Loucy (cell line): ENCODE data around the gene UBAP2.

Experiments used
- H2AFZ ChIP-seq: fragments of 200-600 bp; sonication (generic); 2 replicates; pipeline ENCODE4 v1.6.0; 2016; ENCODE audit warnings: antibody characterized with exemption, mild to moderate bottlenecking, low read length, moderate library complexity
- H3F3A ChIP-seq: fragments of 200-600 bp; 2 replicates; pipeline ENCODE4 v1.6.0; 2016; ENCODE audit warnings: antibody characterized with exemption, low read depth, mild to moderate bottlenecking
- H3K27me3 ChIP-seq: fragments of 200-600 bp; sonication (generic); 2 replicates; pipeline ENCODE4 v1.6.1; 2014; ENCODE audit warnings: low read length, mild to moderate bottlenecking; ENCODE audit not compliant: insufficient read depth, poor library complexity, severe bottlenecking
- H3K36me3 ChIP-seq: fragments of 200-600 bp; sonication (generic); 2 replicates; pipeline ENCODE4 v1.6.1; 2016; ENCODE audit warnings: low read length; ENCODE audit not compliant: insufficient read depth
- H3K4me1 ChIP-seq: fragments of 200-600 bp; sonication (generic); 2 replicates; pipeline ENCODE4 v1.5.1; 2014; ENCODE audit warnings: low read length, mild to moderate bottlenecking; ENCODE audit not compliant: insufficient read depth, poor library complexity, severe bottlenecking
- H3K4me2 ChIP-seq: fragments of 200-600 bp; sonication (generic); 2 replicates; pipeline ENCODE4 v1.6.0; 2014; ENCODE audit warnings: antibody characterized with exemption, low read length, low read depth, mild to moderate bottlenecking; ENCODE audit not compliant: poor library complexity, severe bottlenecking
- H3K4me3 ChIP-seq: fragments of 200-600 bp; sonication (generic); 2 replicates; pipeline ENCODE4 v1.5.1; 2014; ENCODE audit warnings: low read length, mild to moderate bottlenecking, mixed read lengths; ENCODE audit not compliant: poor library complexity, severe bottlenecking
- H3K79me2 ChIP-seq: fragments of 200-600 bp; sonication (generic); 2 replicates; pipeline ENCODE4 v1.6.1; 2014; ENCODE audit warnings: low read length; ENCODE audit not compliant: insufficient read depth
- H3K9ac ChIP-seq: fragments of 200-600 bp; sonication (generic); 2 replicates; pipeline ENCODE4 v1.6.0; 2014; ENCODE audit warnings: mild to moderate bottlenecking, low read depth, low read length, moderate library complexity; ENCODE audit not compliant: poor library complexity, severe bottlenecking
- H3K9me2 ChIP-seq: fragments of 200-600 bp; sonication (generic); replicated peaks from 2 replicates; pipeline ENCODE4 v1.6.1; 2016; ENCODE audit warnings: low read depth, low read length, mixed read lengths
- H3K9me3 ChIP-seq: fragments of 200-600 bp; sonication (generic); 2 replicates; pipeline ENCODE4 v1.6.1; 2014; ENCODE audit warnings: mild to moderate bottlenecking, antibody characterized with exemption, low read length, low read depth; ENCODE audit not compliant: insufficient read depth
- H4K20me1 ChIP-seq: fragments of 200-600 bp; sonication (generic); 2 replicates; pipeline ENCODE4 v1.6.0; 2014; ENCODE audit warnings: antibody characterized with exemption, low read length, mild to moderate bottlenecking; ENCODE audit not compliant: insufficient read depth, poor library complexity, severe bottlenecking
- EZH2phosphoT487 ChIP-seq: fragments of 200-600 bp; IDR thresholded peaks from 2 replicates; pipeline ENCODE4 v1.6.1; 2018; ENCODE audit warnings: antibody characterized with exemption, mild to moderate bottlenecking, moderate library complexity, borderline replicate concordance
- TF ChIP-seq, protein P1 (sequence below): fragments of 200-600 bp; sonication (generic); conservative IDR thresholded peaks from 2 replicates; pipeline ENCODE4 v1.5.1; 2014; ENCODE audit warnings: mild to moderate bottlenecking, antibody characterized with exemption, low read length

The UBAP2 gene

DNA sequence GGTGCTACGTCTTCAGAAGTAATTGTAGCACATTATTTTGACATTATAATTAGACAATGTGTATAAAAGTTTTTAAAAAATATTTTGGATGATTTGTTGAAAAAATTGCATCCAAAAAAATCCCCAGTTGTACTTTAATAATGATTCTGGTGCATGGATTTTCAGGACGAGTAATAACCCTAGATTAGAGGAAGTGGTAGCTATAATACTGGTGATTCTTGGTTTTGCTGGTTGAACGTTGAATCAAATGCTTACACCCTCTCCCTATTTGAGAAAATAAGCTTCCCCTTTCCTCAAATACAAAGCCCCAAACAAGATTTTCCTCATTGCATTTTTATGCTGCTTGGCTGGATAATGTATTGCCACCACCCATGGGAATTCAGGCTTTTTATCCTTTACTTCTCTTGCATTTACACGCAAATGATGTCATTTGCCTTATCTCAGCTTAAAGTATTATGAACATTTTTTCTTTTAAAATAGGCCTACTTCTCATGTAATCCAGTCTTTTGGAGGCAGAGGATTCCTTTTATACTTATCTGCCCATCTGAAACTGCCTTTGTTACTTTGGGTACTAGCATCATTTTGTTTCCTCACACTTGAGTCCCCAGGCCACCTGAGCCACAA, 145.4 kb downstream of the UBAP2 start:
- Histone ChIP-seq H3F3A (no peaks in the 10 kb centered on the region), H2AFZ (no peak overlapping the region), H3K9ac (no peak overlapping the region), H3K9me2 (no peaks in the 10 kb centered on the region), H3K9me3 (no peaks in the 10 kb centered on the region), H3K36me3 (peaks cover 74% of the 10 kb centered on the region), H3K27me3 (no peaks in the 10 kb centered on the region), H3K79me2 (peaks cover 74% of the 10 kb centered on the region; the same call in 1 of the 2 replicates), H3K4me1 (no peaks in the 10 kb centered on the region), H3K4me3 (no peak overlapping the region), H3K4me2 (no peak overlapping the region), H4K20me1 (peaks cover 46% of the 10 kb centered on the region)
- TF ChIP-seq, protein P1, sequence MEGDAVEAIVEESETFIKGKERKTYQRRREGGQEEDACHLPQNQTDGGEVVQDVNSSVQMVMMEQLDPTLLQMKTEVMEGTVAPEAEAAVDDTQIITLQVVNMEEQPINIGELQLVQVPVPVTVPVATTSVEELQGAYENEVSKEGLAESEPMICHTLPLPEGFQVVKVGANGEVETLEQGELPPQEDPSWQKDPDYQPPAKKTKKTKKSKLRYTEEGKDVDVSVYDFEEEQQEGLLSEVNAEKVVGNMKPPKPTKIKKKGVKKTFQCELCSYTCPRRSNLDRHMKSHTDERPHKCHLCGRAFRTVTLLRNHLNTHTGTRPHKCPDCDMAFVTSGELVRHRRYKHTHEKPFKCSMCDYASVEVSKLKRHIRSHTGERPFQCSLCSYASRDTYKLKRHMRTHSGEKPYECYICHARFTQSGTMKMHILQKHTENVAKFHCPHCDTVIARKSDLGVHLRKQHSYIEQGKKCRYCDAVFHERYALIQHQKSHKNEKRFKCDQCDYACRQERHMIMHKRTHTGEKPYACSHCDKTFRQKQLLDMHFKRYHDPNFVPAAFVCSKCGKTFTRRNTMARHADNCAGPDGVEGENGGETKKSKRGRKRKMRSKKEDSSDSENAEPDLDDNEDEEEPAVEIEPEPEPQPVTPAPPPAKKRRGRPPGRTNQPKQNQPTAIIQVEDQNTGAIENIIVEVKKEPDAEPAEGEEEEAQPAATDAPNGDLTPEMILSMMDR: no peak
- no peak for TF ChIP-seq EZH2phosphoT487

GRCh38 chr9:33894316-33894715, 154.4 kb downstream of the UBAP2 start:
- H3K4me2 ChIP-seq: no peak overlapping the region
- H3K4me1 ChIP-seq: no peaks in the 10 kb centered on the region
- H3K9ac ChIP-seq: no peak overlapping the region
- H2AFZ ChIP-seq: no peak overlapping the region
- H3K9me2 ChIP-seq: no peaks in the 10 kb centered on the region
- peaks cover 32% of the 10 kb centered on the region for H3K36me3 ChIP-seq
- H3K9me3 ChIP-seq: no peaks in the 10 kb centered on the region
- H3F3A ChIP-seq: no peaks in the 10 kb centered on the region
- peaks cover 71% of the 10 kb centered on the region for H3K79me2 ChIP-seq
- no peak for TF ChIP-seq EZH2phosphoT487
- TF ChIP-seq, protein P1: no peak
- H4K20me1 ChIP-seq: peaks cover 50% of the 10 kb centered on the region
- H3K4me3 ChIP-seq: no peak overlapping the region
- H3K27me3 ChIP-seq: no peaks in the 10 kb centered on the region

GRCh38 chr9:33893861-33894260, 154.8 kb downstream of the UBAP2 start:
- Histone ChIP-seq H3K9me3 (no peaks in the 10 kb centered on the region), H3K79me2 (peaks cover 70% of the 10 kb centered on the region), H3K4me1 (no peaks in the 10 kb centered on the region), H3K27me3 (no peaks in the 10 kb centered on the region), H3K4me3 (no peak overlapping the region), H3K9ac (no peak overlapping the region), H3K4me2 (no peak overlapping the region), H3F3A (no peaks in the 10 kb centered on the region), H2AFZ (no peak overlapping the region), H3K9me2 (no peaks in the 10 kb centered on the region), H3K36me3 (peaks cover 32% of the 10 kb centered on the region), H4K20me1 (peaks cover 52% of the 10 kb centered on the region)
- TF ChIP-seq EZH2phosphoT487: no peak
- TF ChIP-seq, protein P1: no peak
